CD4-positive, alpha-beta memory T cell (primary cell): ENCODE measurements around the gene BRF1. TPM values are rescaled to one million over a fixed set of nuclear protein-coding genes. Genes with fewer than 3 reads are reported as not detected.
A peak's percentile ranks its signal among the peaks of the same experiment; 100 is the strongest.

ENCODE experiments used
- CTCF ChIA-PET: fragments of 350-600 bp; sonication (Branson Sonifier 250); formaldehyde crosslinking; loops from one replicate; lab custom pipeline; 2021; ENCODE audit warnings: inconsistent platforms; ENCODE audit not compliant: partially characterized antibody; lab: Charles Lee
- POLR2A ChIA-PET: fragments of 350-600 bp; sonication (Branson Sonifier 250); formaldehyde crosslinking; loops from one replicate; lab custom pipeline; 2021; ENCODE audit not compliant: partially characterized antibody; lab: Charles Lee
- DNase-seq, 5 donors: peaks; one replicate each; pipeline versions ENCODE4 v3.0.0 to v3.0.0-alpha.2; 2020 to 2022; ENCODE audit warnings: mixed read lengths in 1 of 5
- H3K27ac ChIP-seq: one replicate; pipeline ENCODE4 v1.7.0; 2013; ENCODE audit warnings: low read depth, low read length
- H3K27me3 ChIP-seq: 2 replicates; pipeline ENCODE4 v1.7.0; 2013; ENCODE audit warnings: mild to moderate bottlenecking, low read length, moderate library complexity; ENCODE audit not compliant: insufficient read depth
- H3K36me3 ChIP-seq: 2 replicates; pipeline ENCODE4 v1.7.0; 2013; ENCODE audit warnings: mild to moderate bottlenecking, low read length, moderate library complexity; ENCODE audit not compliant: insufficient read depth
- H3K4me1 ChIP-seq: 2 replicates; pipeline ENCODE4 v1.7.0; 2013; ENCODE audit warnings: mild to moderate bottlenecking, low read length, moderate library complexity; ENCODE audit not compliant: insufficient read depth
- H3K4me3 ChIP-seq, 2 donors: one replicate each; pipeline ENCODE4 v1.7.0; 2013; ENCODE audit warnings: low read length in 2 of 2, mild to moderate bottlenecking in 1 of 2
- H3K9me3 ChIP-seq, 2 donors: one replicate each; pipeline ENCODE4 v1.7.0; 2013; ENCODE audit warnings: low read length in 2 of 2, control low read depth in 1 of 2; ENCODE audit not compliant: control insufficient read depth in 1 of 2
- H3K27ac Mint-ChIP-seq, 7 donors: one replicate each; pipeline ENCODE4 v1.8.0; 2020 to 2021; ENCODE audit warnings: mixed read lengths in 7 of 7, mild to moderate bottlenecking in 6 of 7, inconsistent platforms in 3 of 7, moderate library complexity in 3 of 7
- H3K27me3 Mint-ChIP-seq, 2 donors: one replicate each; pipeline ENCODE4 v1.8.0; 2020 to 2021; ENCODE audit warnings: mixed read lengths in 2 of 2
- H3K36me3 Mint-ChIP-seq, 2 donors: one replicate each; pipeline ENCODE4 v1.8.0; 2020 to 2021; ENCODE audit warnings: mixed read lengths in 2 of 2, inconsistent platforms in 1 of 2, mild to moderate bottlenecking in 1 of 2
- H3K4me1 Mint-ChIP-seq, 4 donors: one replicate each; pipeline ENCODE4 v1.8.0; 2020 to 2021; ENCODE audit warnings: mixed read lengths in 4 of 4, mild to moderate bottlenecking in 1 of 4
- H3K4me3 Mint-ChIP-seq, 8 donors: one replicate each; pipeline ENCODE4 v1.8.0; 2020 to 2021; ENCODE audit warnings: mixed read lengths in 8 of 8, mild to moderate bottlenecking in 7 of 8, moderate library complexity in 6 of 8, inconsistent platforms in 3 of 8
- H3K9me3 Mint-ChIP-seq, 8 donors: one replicate each; pipeline ENCODE4 v1.8.0; 2020 to 2021; ENCODE audit warnings: mixed read lengths in 8 of 8, mild to moderate bottlenecking in 5 of 8, inconsistent platforms in 3 of 8, moderate library complexity in 1 of 8
- intact Hi-C: fragments of 100-400 bp; cut with micrococcal nuclease; formaldehyde crosslinking; loops from one replicate; pipeline ENCODE4 v1.15.1; 2023
- polyA plus RNA-seq, 2 donors: library from polyadenylated mRNA; unstranded; fragments of 300-500 nt; fragmentation: Illumina TruSeq; gene quantifications; one replicate each; pipeline ENCODE4 v1.2.3, GENCODE V29; 2021
- total RNA-seq, 2 experiments: library from RNA; stranded (reverse); gene quantifications; one replicate each; pipeline ENCODE4 v1.2.3, GENCODE V29; 2021

The BRF1 gene
- total and polyA plus RNA-seq, 4 experiments from 2014 or later: 3.0 to 56.0 (median 30.0) TPM

DNA sequence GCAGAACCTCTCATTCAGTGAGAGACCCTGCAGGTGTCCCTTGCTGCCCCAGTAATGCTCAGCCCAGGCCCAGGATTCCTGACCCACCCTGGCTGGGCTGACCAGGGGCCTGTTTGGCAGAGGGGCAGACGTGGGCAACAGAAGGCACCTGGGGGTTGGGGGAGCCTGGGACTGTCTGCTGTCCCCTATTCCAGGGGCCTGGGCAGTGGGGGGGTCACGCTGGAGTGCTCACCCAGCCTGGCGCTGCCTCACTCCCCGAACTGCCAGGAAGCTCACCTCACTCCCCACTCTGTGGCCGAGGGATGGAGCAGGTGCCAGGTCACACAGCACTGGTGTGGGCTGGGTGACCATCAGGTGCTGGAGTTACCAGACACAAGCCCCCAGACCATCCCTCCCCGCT is 97.1 kb downstream of the BRF1 start:
- CTCF ChIA-PET: interaction anchor here (1.0 to 4.8 kb wide), 8 partner anchors 8 to 148 kb away, joined by 3 to 35 read pairs (median 6); no protein-coding TSS in a partner anchor
- H3K4me1 ChIP-seq: peaks cover 21% of the 10 kb centered on the region
- intact Hi-C loops: loop anchor here (1.0 kb wide), 1 partner anchor 149 kb away; no protein-coding TSS in a partner anchor
- H3K4me1 Mint-ChIP-seq: peaks cover 3 to 22% (median 11%) of the 10 kb centered on the region in 4 donors
- no peaks in the 10 kb centered on the region for H3K9me3 Mint-ChIP-seq
- H3K27ac ChIP-seq: no peak overlapping the region
- POLR2A ChIA-PET: interaction anchor here (1.0 kb wide), 1 partner anchor 148 kb away, joined by 4 read pairs; no protein-coding TSS in a partner anchor
- peak in 1 of 5 donors; percentile 27 for DNase-seq
- no peaks in the 10 kb centered on the region for H3K9me3 ChIP-seq
- H3K27me3 Mint-ChIP-seq: peaks cover 7 to 10% of the 10 kb centered on the region in 2 donors
- H3K36me3 ChIP-seq: no peaks in the 10 kb centered on the region
- no peaks in the 10 kb centered on the region for H3K36me3 Mint-ChIP-seq
- H3K4me3 ChIP-seq: no peak overlapping the region
- H3K27me3 ChIP-seq: no peaks in the 10 kb centered on the region
- H3K27ac Mint-ChIP-seq: no peak overlapping the region
- H3K4me3 Mint-ChIP-seq: no peak overlapping the region

DNA sequence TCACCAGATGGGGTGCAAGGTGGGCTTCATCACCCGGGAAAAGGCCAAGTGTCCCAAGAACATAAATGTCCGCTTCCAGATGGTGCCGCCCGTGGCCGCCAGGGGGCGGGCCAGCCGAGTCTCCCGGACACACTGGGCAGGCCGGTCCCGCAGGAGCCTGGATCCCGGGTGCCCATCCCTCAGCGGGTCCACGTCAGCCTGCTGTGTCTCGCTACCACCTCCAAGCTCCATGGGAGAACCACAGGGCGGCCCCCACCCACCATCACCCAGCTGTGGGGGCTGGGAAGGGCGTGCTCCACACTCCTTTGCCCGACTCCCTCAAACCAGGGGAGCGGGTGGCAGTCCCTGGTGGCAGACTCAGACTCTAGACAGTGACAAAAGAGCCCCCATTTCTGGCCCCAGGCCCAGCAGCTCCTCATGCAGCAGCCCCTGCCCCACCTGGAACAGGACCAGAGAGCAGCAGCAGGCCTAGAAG is 97.7 kb downstream of the BRF1 start:
- Histone ChIP-seq H3K27ac (no peak overlapping the region), H3K4me1 (peaks cover 21% of the 10 kb centered on the region), H3K9me3 (no peaks in the 10 kb centered on the region), H3K27me3 (no peaks in the 10 kb centered on the region), H3K4me3 (no peak overlapping the region), H3K36me3 (no peaks in the 10 kb centered on the region)
- H3K27me3 Mint-ChIP-seq: peaks cover 11 to 14% of the 10 kb centered on the region in 2 donors
- no peaks in the 10 kb centered on the region for H3K9me3 Mint-ChIP-seq
- peak; percentile 49 to 63 (median 53) for DNase-seq
- intact Hi-C loops: loop anchor here (1.0 kb wide), 1 partner anchor 149 kb away; no protein-coding TSS in a partner anchor
- peak overlapping the region in 1 of 7 donors; percentile 40 for H3K27ac Mint-ChIP-seq
- no peaks in the 10 kb centered on the region for H3K36me3 Mint-ChIP-seq
- H3K4me1 Mint-ChIP-seq: peaks cover 3 to 22% (median 13%) of the 10 kb centered on the region in 4 donors
- POLR2A ChIA-PET: interaction anchor here (1.0 kb wide), 1 partner anchor 149 kb away, joined by 4 read pairs; no protein-coding TSS in a partner anchor
- no peak overlapping the region for H3K4me3 Mint-ChIP-seq
- CTCF ChIA-PET: interaction anchor here (1.0 to 4.8 kb wide), 8 partner anchors 8 to 148 kb away, joined by 3 to 35 read pairs (median 6); no protein-coding TSS in a partner anchor

DNA sequence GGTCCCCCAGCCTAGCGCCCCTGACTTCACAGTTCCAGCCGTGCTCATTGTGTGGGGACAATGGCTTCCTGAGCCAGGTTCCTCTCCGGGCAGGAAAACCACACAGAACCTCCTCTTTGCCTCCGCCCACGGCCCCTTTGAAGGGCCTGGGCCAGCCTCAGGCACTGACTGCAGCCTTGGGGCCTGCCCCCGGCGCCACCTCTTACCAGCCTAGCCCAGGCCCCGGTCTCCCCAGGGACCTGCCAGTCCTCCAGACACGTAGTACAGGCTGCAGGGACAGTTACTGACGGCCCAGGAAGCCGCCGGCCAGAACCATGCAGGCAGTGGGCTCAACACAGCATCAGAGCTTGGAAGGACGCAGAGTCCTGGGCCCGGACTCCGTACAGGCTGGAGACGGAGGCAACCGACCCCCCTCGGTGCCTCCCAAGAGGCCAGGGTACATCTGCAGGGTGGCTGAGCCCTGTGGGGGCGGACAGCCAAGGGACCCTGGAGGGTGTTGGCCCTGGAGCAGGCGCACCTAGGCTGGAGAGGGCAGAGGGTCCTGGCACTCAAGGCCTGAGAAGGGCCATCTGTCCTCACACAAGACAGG is 98.8 kb downstream of the BRF1 start:
- ChIA-PET CTCF (interaction anchor here (2.1 to 4.8 kb wide), 3 partner anchors 20 to 149 kb away, joined by 6 to 35 read pairs (median 7); no protein-coding TSS in a partner anchor), POLR2A (interaction anchor here (1.6 kb wide), 1 partner anchor 99 kb away, joined by 4 read pairs; the partner anchor contains the start of gene BRF1)
- H3K4me3 Mint-ChIP-seq: peak overlapping the region in 2 of 8 donors; percentile 8 to 47
- peaks cover 6% of the 10 kb centered on the region for H3K27me3 ChIP-seq
- no peaks in the 10 kb centered on the region for H3K9me3 ChIP-seq
- H3K27ac Mint-ChIP-seq: peak overlapping the region in 3 of 7 donors; percentile 6 to 40 (median 8)
- H3K4me1 Mint-ChIP-seq: peaks cover 3 to 22% (median 15%) of the 10 kb centered on the region in 4 donors
- intact Hi-C loops: loop anchor here (1.0 kb wide), 2 partner anchors 80 to 289 kb away; partner anchors contain the start of gene TEDC1
- no peaks in the 10 kb centered on the region for H3K9me3 Mint-ChIP-seq
- H3K4me1 ChIP-seq: peaks cover 25% of the 10 kb centered on the region
- no peak overlapping the region for H3K27ac ChIP-seq
- no peak overlapping the region for H3K4me3 ChIP-seq
- H3K27me3 Mint-ChIP-seq: peaks cover 14 to 16% of the 10 kb centered on the region in 2 donors
- H3K36me3 Mint-ChIP-seq: no peaks in the 10 kb centered on the region
- H3K36me3 ChIP-seq: no peaks in the 10 kb centered on the region
- peak in 1 of 5 donors; percentile 41 for DNase-seq

DNA sequence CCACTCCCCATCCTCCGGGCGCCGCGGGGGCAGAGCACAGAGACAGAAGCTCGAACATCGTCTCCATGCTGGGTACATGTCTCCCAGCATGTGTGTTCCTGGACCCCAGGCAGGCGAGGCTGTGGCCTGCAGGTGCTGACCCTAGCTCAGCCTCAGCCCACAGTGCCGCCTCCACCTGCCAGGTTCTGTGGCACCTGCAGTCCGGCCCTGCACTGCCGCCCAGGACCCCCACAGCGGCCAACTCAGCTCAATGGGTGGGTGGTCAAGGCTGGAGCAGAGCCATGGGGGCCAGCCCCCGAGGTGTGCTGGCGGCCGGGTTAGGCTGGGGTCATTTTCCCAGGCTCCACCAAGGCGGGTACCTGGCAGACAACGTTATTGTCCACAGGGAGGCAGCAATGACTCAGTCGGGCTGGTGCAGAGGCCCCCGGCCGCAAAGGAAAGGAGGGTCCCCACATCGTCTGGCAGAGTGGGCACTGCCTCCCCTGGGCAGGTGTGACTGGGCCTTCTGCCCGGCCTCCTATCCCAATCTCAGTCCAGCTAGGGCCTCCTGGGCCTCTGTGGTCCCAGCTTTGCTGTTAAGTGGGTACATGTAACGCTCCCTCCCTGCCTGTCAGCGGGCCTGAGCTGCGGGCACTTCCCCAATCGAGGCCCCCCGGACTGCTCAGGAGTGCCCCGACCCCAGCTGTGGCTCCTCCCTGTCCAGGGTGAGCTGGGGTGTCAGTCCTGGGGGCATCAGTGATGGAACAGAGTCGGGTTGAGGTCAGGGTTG is 99.5 kb downstream of the BRF1 start:
- ChIA-PET POLR2A (interaction anchor here (1.6 kb wide), 1 partner anchor 100 kb away, joined by 4 read pairs; the partner anchor contains the start of gene BRF1), CTCF (interaction anchor here (0.7 to 4.8 kb wide), 5 partner anchors 19 to 150 kb away, joined by 3 to 35 read pairs (median 6); partner anchors contain the start of gene JAG2)
- Mint-ChIP-seq H3K27ac (peak overlapping the region in 1 of 7 donors; percentile 8), H3K27me3 (peaks cover 14 to 16% of the 10 kb centered on the region in 2 donors), H3K4me3 (peak overlapping the region in 1 of 8 donors; percentile 47), H3K9me3 (no peaks in the 10 kb centered on the region), H3K4me1 (peaks cover 3 to 22% (median 15%) of the 10 kb centered on the region in 4 donors), H3K36me3 (no peaks in the 10 kb centered on the region)
- Histone ChIP-seq H3K36me3 (no peaks in the 10 kb centered on the region), H3K27ac (no peak overlapping the region), H3K4me1 (peaks cover 30% of the 10 kb centered on the region), H3K27me3 (peaks cover 8% of the 10 kb centered on the region), H3K9me3 (no peaks in the 10 kb centered on the region), H3K4me3 (no peak overlapping the region)
- peak in 1 of 5 donors; percentile 36 for DNase-seq
- intact Hi-C loops: no loop called here

DNA sequence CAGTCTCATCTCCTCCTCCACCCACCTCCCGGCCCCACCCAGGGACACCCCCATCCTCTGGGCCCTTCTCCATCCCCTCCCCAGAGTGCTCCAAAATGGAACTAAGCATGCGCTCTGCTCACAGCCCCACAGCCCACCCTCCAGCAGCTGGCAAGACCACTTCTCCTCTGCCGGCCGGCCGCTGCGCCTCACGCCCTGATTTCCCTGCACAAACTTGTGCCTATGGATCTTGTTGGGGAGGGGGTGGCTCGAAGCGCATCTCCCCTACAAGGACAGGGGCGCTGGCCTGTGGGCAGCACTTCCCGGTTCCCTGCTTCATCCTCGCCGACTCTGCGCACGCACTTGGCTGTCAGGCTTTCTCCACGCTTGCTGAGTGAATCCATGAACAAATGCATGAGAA is 100.2 kb downstream of the BRF1 start:
- no peaks in the 10 kb centered on the region for H3K36me3 Mint-ChIP-seq
- Histone ChIP-seq H3K27me3 (peaks cover 8% of the 10 kb centered on the region), H3K4me3 (no peak overlapping the region), H3K4me1 (peaks cover 37% of the 10 kb centered on the region), H3K27ac (no peak overlapping the region), H3K36me3 (no peaks in the 10 kb centered on the region), H3K9me3 (no peaks in the 10 kb centered on the region)
- intact Hi-C loops: no loop called here
- ChIA-PET CTCF (interaction anchor here (1.1 to 4.8 kb wide), 3 partner anchors 32 to 151 kb away, joined by 3 to 35 read pairs (median 7); partner anchors contain the start of gene JAG2), POLR2A (interaction anchor here (1.6 kb wide), 1 partner anchor 100 kb away, joined by 4 read pairs; the partner anchor contains the start of gene BRF1)
- H3K27ac Mint-ChIP-seq: no peak overlapping the region
- peaks cover 17% of the 10 kb centered on the region in 2 donors for H3K27me3 Mint-ChIP-seq
- H3K4me3 Mint-ChIP-seq: no peak overlapping the region
- peak in 1 of 5 donors; percentile 22 for DNase-seq
- no peaks in the 10 kb centered on the region for H3K9me3 Mint-ChIP-seq
- peaks cover 4 to 29% (median 18%) of the 10 kb centered on the region in 4 donors for H3K4me1 Mint-ChIP-seq

DNA sequence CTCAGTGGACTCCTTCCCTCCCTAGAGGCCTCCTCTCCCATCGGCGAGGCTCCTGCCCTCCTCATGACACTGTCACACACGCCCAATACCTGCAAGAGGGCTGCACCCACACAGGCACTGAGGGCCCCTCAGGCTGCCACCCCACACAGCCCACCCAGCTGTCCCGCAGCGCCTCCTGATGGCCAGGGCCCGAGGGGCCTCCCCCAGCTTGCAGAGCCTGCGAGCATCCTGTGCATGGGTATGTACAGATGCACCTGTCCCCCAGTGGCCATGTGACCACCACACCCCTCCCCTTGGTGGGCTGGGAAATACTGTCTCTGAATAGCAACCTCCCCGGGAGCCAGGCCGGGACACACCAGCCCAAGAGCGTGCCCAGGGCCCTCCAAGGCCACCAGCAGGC is 100.7 kb downstream of the BRF1 start:
- Histone ChIP-seq H3K4me1 (peaks cover 43% of the 10 kb centered on the region), H3K27ac (no peak overlapping the region), H3K4me3 (no peak overlapping the region), H3K27me3 (peaks cover 8% of the 10 kb centered on the region), H3K36me3 (no peaks in the 10 kb centered on the region), H3K9me3 (no peaks in the 10 kb centered on the region)
- no peak for DNase-seq
- intact Hi-C loops: no loop called here
- H3K27me3 Mint-ChIP-seq: peaks cover 19 to 20% of the 10 kb centered on the region in 2 donors
- no peak overlapping the region for H3K27ac Mint-ChIP-seq
- ChIA-PET POLR2A (no interaction called here), CTCF (no interaction called here)
- no peaks in the 10 kb centered on the region for H3K9me3 Mint-ChIP-seq
- H3K36me3 Mint-ChIP-seq: no peaks in the 10 kb centered on the region
- H3K4me1 Mint-ChIP-seq: peaks cover 7 to 33% (median 20%) of the 10 kb centered on the region in 4 donors
- no peak overlapping the region for H3K4me3 Mint-ChIP-seq
